ENCODE data around the gene SLC30A1. TPM values are rescaled to one million over a fixed set of nuclear protein-coding genes. Genes with fewer than 3 reads are reported as not detected.

The SLC30A1 gene
- total and polyA plus RNA-seq, 2 of the 13 experiments (the other 11 are each of a cell fraction or from before 2014, with no cell fraction given) = 5.9 to 24.4 TPM

- POLR2A ChIA-PET = interaction anchor here (0.7 to 10.6 kb wide), 3 partner anchors 11 to 28 kb away, joined by 3 to 100 read pairs (median 6); no protein-coding TSS in a partner anchor
Measured at GRCh38 chr1:211613951-211614350, 35.0 kb upstream of the SLC30A1 start.

More at GRCh38 chr1:211613951-211614350, 35.0 kb upstream of the SLC30A1 start:
- ATAC-seq (no peak), DNase-seq (ENCODE audit: low spot score) (no peak), FAIRE-seq (no peak)
- no peak overlapping the region for H3K27ac ChIP-seq (ENCODE audit: extremely low read length, insufficient read depth, low read length)
- in situ Hi-C loops (cut with HindIII; ENCODE audit: extremely low pct_ligation_motif_present, low pct_unique_long_range_greater_than_20kb) = no loop called here
- H2AFZ ChIP-seq (ENCODE audit: low read length) = no peak overlapping the region
- H3K9me3 ChIP-seq (ENCODE audit: low read length) = no peaks in the 10 kb centered on the region
- no peaks in the 10 kb centered on the region for H4K20me1 ChIP-seq (ENCODE audit: insufficient read depth, low read length)
- intact Hi-C loops (cut with micrococcal nuclease; ENCODE audit: unreplicated experiment) = no loop called here
- H3K27me3 ChIP-seq (ENCODE audit: control insufficient read depth in 1 of 2, insufficient read depth in 2 of 2, low read length in 2 of 2) = no peaks in the 10 kb centered on the region
- H3K4me1 ChIP-seq (ENCODE audit: insufficient read depth, low read length) = peaks cover 84% of the 10 kb centered on the region
- CTCF ChIA-PET (ENCODE audit: low intra/inter-chr PET ratio, low total read pairs) = no interaction called here
- H3K4me3 ChIP-seq (replicated peaks in 1 of 3; ENCODE audit: insufficient read depth in 1 of 3, low read depth in 2 of 3, low read length in 3 of 3) = no peak overlapping the region
- no peaks in the 10 kb centered on the region for H3K79me2 ChIP-seq (ENCODE audit: insufficient read depth, low read length)
- no TSS peak for BruUV-seq (replicated peaks)
- no peak for TF ChIP-seq ZNF598 (CRISPR knock-in tag; IDR thresholded peaks at IDR 0.05; ENCODE audit: borderline replicate concordance)
- TF ChIP-seq ZNF20 (CRISPR knock-in tag; IDR thresholded peaks at IDR 0.05) = no peak
- no peak for TF ChIP-seq ZNF468 (CRISPR knock-in tag; IDR thresholded peaks at IDR 0.05)
- TF ChIP-seq ZNF24 (IDR thresholded peaks at IDR 0.05) = no peak
- no peak for TF ChIP-seq KMT2B (CRISPR knock-in tag; IDR thresholded peaks at IDR 0.05)
- no peak for TF ChIP-seq DBP (CRISPR knock-in tag; IDR thresholded peaks at IDR 0.05; ENCODE audit: not compliant biosample characterization)
- no peak for TF ChIP-seq MAZ (IDR thresholded peaks at IDR 0.05; ENCODE audit: borderline replicate concordance, low read depth, low read length)
- no peak for TF ChIP-seq MAZ (CRISPR knock-in tag; IDR thresholded peaks at IDR 0.05; ENCODE audit: low read depth)
- no peak for TF ChIP-seq GRHL1 (CRISPR knock-in tag; conservative IDR thresholded peaks at IDR 0.05)
- H3K36me3 ChIP-seq (replicated peaks in 1 of 2; ENCODE audit: control insufficient read depth in 1 of 2, insufficient read depth in 2 of 2, low read length in 2 of 2) = no peaks in the 10 kb centered on the region
- H3K4me2 ChIP-seq (ENCODE audit: low read depth, low read length) = no peak overlapping the region
- WGBS (ENCODE audit: low lambda C conversion rate) = 94% methylated on average over 5 of the region's 5 CpGs
- no peak overlapping the region for H3K9ac ChIP-seq (ENCODE audit: insufficient read depth, low read depth, low read length)

Measured in HepG2 (cell line).